Lower leg skin (tissue), 3 donors: ENCODE results near the gene NKD2.

Experiments
- CTCF ChIP-seq, 3 donors: fragments of 450-650 bp; IDR thresholded peaks; one replicate each; pipeline ENCODE4 v1.5.1; 2016; ENCODE audit warnings: antibody characterized with exemption in 3 of 3, mild to moderate bottlenecking in 3 of 3, moderate library complexity in 2 of 3
- POLR2A ChIP-seq, 2 donors: fragments of 450-650 bp; IDR thresholded peaks; one replicate each; pipeline ENCODE4 v1.6.1; 2016 to 2017; ENCODE audit warnings: antibody characterized with exemption in 2 of 2, mild to moderate bottlenecking in 1 of 2, moderate library complexity in 1 of 2

- TF ChIP-seq POLR2A (IDR thresholded peaks at IDR 0.05), result no peak
- TF ChIP-seq CTCF (IDR thresholded peaks at IDR 0.05), result no peak
Measured at GRCh38 chr5:965604-966344, 42.8 kb upstream of the NKD2 start.
